SK-N-SH (cell line): ENCODE measurements around the gene H1-8. TPM values are rescaled to one million over a fixed set of nuclear protein-coding genes. Genes with fewer than 3 reads are reported as not detected.

ENCODE experiments used
- CTCF ChIA-PET: fragments of 300-600, 350-600 bp; formaldehyde crosslinking; extraction: SDS; loops from one replicate; lab custom pipeline; 2021; lab: Yijun Ruan, JAX
- POLR2A ChIA-PET: fragments of 350-600 bp; sonication (Branson Sonifier 250); formaldehyde crosslinking; extraction: SDS; loops from one replicate; lab custom pipeline; 2020; ENCODE audit warnings: antibody characterized with exemption, inconsistent platforms; lab: Yijun Ruan, JAX
- DNase-seq: peaks from one replicate; pipeline ENCODE4 v3.0.0; 2012
- H2AFZ ChIP-seq: fragments of 200-600 bp; sonication (generic); 2 replicates; pipeline ENCODE4 v1.8.1; 2016; ENCODE audit warnings: antibody characterized with exemption, mild to moderate bottlenecking, low read depth
- H3F3A ChIP-seq: fragments of 200-600 bp; sonication (generic); replicated peaks from 2 replicates; pipeline ENCODE3; 2016; ENCODE audit warnings: antibody characterized with exemption, mild to moderate bottlenecking; ENCODE audit not compliant: insufficient read depth
- H3K27ac ChIP-seq, 2 experiments: fragments of 200-500 bp in 1 of 2; fragments of 200-600 bp in 1 of 2; sonication (Bioruptor generic) in 1 of 2; sonication (generic), shearing (Covaris generic) in 1 of 2; 2 replicates each; pipeline versions ENCODE4 v1.5.1 to v1.6.1; 2014 to 2016; ENCODE audit warnings: low read depth in 2 of 2, inconsistent platforms in 1 of 2, low read length in 1 of 2, mild to moderate bottlenecking in 1 of 2, mixed read lengths in 1 of 2
- H3K27me3 ChIP-seq: fragments of 200-600 bp; sonication (generic), shearing (Covaris generic); 2 replicates; pipeline ENCODE4 v1.6.1; 2016; ENCODE audit warnings: mixed run types; ENCODE audit not compliant: insufficient read depth
- H3K36me3 ChIP-seq, 2 experiments: fragments of 200-500 bp in 1 of 2; fragments of 200-600 bp in 1 of 2; sonication (Bioruptor generic) in 1 of 2; sonication (generic) in 1 of 2; replicated peaks in 1 of 2; 2 replicates each; pipeline versions ENCODE3 to v1.5.1; 2014 to 2016; ENCODE audit warnings: low read length in 1 of 2, mild to moderate bottlenecking in 1 of 2; ENCODE audit not compliant: insufficient read depth in 2 of 2, control insufficient read depth in 1 of 2
- H3K4me1 ChIP-seq, 2 experiments: fragments of 200-500 bp in 1 of 2; fragments of 200-600 bp in 1 of 2; sonication (Bioruptor generic) in 1 of 2; sonication (generic), shearing (Covaris generic) in 1 of 2; 2 replicates each; pipeline versions ENCODE4 v1.5.1 to v1.6.1; 2014 to 2016; ENCODE audit warnings: low read depth in 1 of 2, low read length in 1 of 2, mixed run types in 1 of 2; ENCODE audit not compliant: insufficient read depth in 2 of 2, control insufficient read depth in 1 of 2
- H3K4me2 ChIP-seq: fragments of 200-600 bp; sonication (generic), shearing (Covaris generic); 2 replicates; pipeline ENCODE4 v1.6.1; 2017; ENCODE audit warnings: mixed run types
- H3K4me3 ChIP-seq, 2 experiments: fragments of 200-500 bp in 1 of 2; fragments of 200-600 bp in 1 of 2; sonication (Bioruptor generic) in 1 of 2; sonication (generic), shearing (Covaris generic) in 1 of 2; 2 replicates each; pipeline versions ENCODE4 v1.5.1 to v1.8.1; 2014 to 2016; ENCODE audit warnings: low read depth in 2 of 2, inconsistent platforms in 1 of 2, low read length in 1 of 2, mild to moderate bottlenecking in 1 of 2, mixed read lengths in 1 of 2, moderate library complexity in 1 of 2
- H3K79me2 ChIP-seq: fragments of 200-600 bp; sonication (generic); 2 replicates; pipeline ENCODE4 v1.8.1; 2017; ENCODE audit warnings: mild to moderate bottlenecking; ENCODE audit not compliant: insufficient read depth
- H3K9ac ChIP-seq: fragments of 200-600 bp; sonication (generic); 2 replicates; pipeline ENCODE4 v1.6.1; 2017; ENCODE audit warnings: mixed run types
- H3K9me2 ChIP-seq: fragments of 200-600 bp; sonication (generic); 2 replicates; pipeline ENCODE4 v1.6.1; 2017; ENCODE audit warnings: mixed run types
- H3K9me3 ChIP-seq: fragments of 200-600 bp; sonication (generic); 2 replicates; pipeline ENCODE4 v1.6.1; 2017; ENCODE audit warnings: mixed run types, mild to moderate bottlenecking, moderate library complexity
- H4K20me1 ChIP-seq: fragments of 200-600 bp; sonication (generic); 2 replicates; pipeline ENCODE4 v1.6.1; 2017; ENCODE audit warnings: mild to moderate bottlenecking, mixed run types; ENCODE audit not compliant: insufficient read depth
- EZH2phosphoT487 ChIP-seq: fragments of 200-600 bp; sonication (generic); IDR thresholded peaks from 2 replicates; pipeline ENCODE4 v1.6.1; 2017; ENCODE audit warnings: low read depth, mixed run types, mild to moderate bottlenecking, antibody characterized with exemption, moderate library complexity, borderline replicate concordance
- FOSL2 ChIP-seq: IDR thresholded peaks from 2 replicates; pipeline ENCODE4 v1.4.0; 2012; ENCODE audit warnings: low read depth, mild to moderate bottlenecking, moderate library complexity, borderline replicate concordance
- GATA2 ChIP-seq: sonication (generic); formaldehyde crosslinking; IDR thresholded peaks from 2 replicates; pipeline ENCODE4 v1.5.0; 2020; ENCODE audit warnings: mild to moderate bottlenecking, missing genetic modification reagents
- MXI1 ChIP-seq: IDR thresholded peaks from 2 replicates; pipeline ENCODE4 v1.6.1; 2012; ENCODE audit warnings: mild to moderate bottlenecking, low read depth, low read length, improper control_type of control experiment
- PBX3 ChIP-seq: IDR thresholded peaks from 2 replicates; pipeline ENCODE4; 2012
- POLR2AphosphoS5 ChIP-seq: IDR thresholded peaks from 2 replicates; pipeline ENCODE4 v1.6.1; 2012; ENCODE audit warnings: low read depth, low read length
- REST ChIP-seq: IDR thresholded peaks from 2 replicates; pipeline ENCODE4 v1.6.1; 2012; ENCODE audit warnings: mild to moderate bottlenecking, low read depth, low read length, moderate library complexity
- RFX5 ChIP-seq: IDR thresholded peaks from 2 replicates; pipeline ENCODE4 v1.6.1; 2012; ENCODE audit warnings: mild to moderate bottlenecking, improper control_type of control experiment, low read length
- RXRA ChIP-seq: IDR thresholded peaks from 2 replicates; pipeline ENCODE4 v1.4.0; 2012; ENCODE audit warnings: low read depth, mild to moderate bottlenecking, borderline replicate concordance
- TAF1 ChIP-seq: IDR thresholded peaks from 2 replicates; pipeline ENCODE4 v1.6.1; 2012; ENCODE audit warnings: low read depth, mild to moderate bottlenecking, low read length, moderate library complexity, borderline replicate concordance
- TEAD4 ChIP-seq: IDR thresholded peaks from 2 replicates; pipeline ENCODE4 v1.4.0; 2012; ENCODE audit warnings: mild to moderate bottlenecking, borderline replicate concordance; ENCODE audit not compliant: insufficient read depth
- USF2 ChIP-seq: fragments of 150-350 bp; IDR thresholded peaks from 2 replicates; pipeline ENCODE4 v1.6.1; 2017; ENCODE audit warnings: antibody characterized with exemption, low read length, low read depth, borderline replicate concordance
- YY1 ChIP-seq: IDR thresholded peaks from 2 replicates; pipeline ENCODE4 v1.4.0; 2012; ENCODE audit warnings: low read depth, mild to moderate bottlenecking
- WGBS: methylation state at CpG from one replicate; pipeline ENCODE4 v1.1.6; 2017; ENCODE audit warnings: low lambda C conversion rate; 5-methylcytosine and 5-hydroxymethylcytosine counted together
- polyA plus RNA-seq, 3 experiments: library from polyadenylated mRNA; depleted of rRNA; stranded (reverse); fragments of >200 nt; gene quantifications; 2 replicates each; pipeline ENCODE4 v1.2.3, GENCODE V29; 2012
- TF ChIP-seq, protein P1 (sequence below): fragments of 150-350 bp; IDR thresholded peaks from 2 replicates; pipeline ENCODE4 v1.6.1; 2016; ENCODE audit warnings: mild to moderate bottlenecking, low read depth, low read length
- TF ChIP-seq, protein P2 (sequence below): IDR thresholded peaks from 2 replicates; pipeline ENCODE4 v1.4.0; 2012; ENCODE audit warnings: low read depth

H1-8 gene
- polyA plus RNA-seq, 1 of the 3 experiments (the other 2 are of a cell fraction), result not detected

DNA sequence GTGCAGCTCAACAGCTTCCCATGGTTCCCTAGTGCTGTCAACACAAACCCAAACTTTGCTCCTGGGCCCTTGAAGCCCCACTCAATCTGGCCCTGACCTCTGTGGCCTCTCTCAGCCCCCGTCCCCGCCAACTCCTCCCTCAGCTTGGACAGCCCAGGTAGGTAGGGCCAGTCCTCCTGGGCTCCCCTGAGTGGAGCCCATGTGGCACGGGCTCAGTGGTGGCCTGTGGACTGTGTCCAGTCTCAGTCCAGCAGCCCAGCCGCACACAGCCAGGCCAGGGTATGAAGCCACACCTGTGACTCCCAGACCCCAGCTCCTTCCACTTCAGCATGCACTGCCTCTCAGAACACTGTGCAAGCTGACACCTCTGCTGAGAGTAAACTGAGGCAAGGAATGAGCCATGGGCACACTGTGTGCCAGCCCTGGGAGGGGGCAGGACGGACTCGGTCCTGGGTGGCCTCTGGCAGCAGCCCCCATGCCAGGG is 52.0 kb downstream of the H1-8 start:
- TF ChIP-seq USF2 (no peak), EZH2phosphoT487 (no peak), FOSL2 (no peak), RXRA (no peak), GATA2 (no peak), MXI1 (no peak), TEAD4 (no peak), TAF1 (no peak), RFX5 (no peak), YY1 (no peak), PBX3 (no peak), REST (no peak), POLR2AphosphoS5 (no peak)
- TF ChIP-seq, protein P1, sequence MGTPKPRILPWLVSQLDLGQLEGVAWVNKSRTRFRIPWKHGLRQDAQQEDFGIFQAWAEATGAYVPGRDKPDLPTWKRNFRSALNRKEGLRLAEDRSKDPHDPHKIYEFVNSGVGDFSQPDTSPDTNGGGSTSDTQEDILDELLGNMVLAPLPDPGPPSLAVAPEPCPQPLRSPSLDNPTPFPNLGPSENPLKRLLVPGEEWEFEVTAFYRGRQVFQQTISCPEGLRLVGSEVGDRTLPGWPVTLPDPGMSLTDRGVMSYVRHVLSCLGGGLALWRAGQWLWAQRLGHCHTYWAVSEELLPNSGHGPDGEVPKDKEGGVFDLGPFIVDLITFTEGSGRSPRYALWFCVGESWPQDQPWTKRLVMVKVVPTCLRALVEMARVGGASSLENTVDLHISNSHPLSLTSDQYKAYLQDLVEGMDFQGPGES, result no peak
- TF ChIP-seq, protein P2, sequence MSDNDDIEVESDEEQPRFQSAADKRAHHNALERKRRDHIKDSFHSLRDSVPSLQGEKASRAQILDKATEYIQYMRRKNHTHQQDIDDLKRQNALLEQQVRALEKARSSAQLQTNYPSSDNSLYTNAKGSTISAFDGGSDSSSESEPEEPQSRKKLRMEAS, result no peak

More for the DNA sequence above, 52.0 kb downstream of the H1-8 start:
- peaks cover 20% of the 10 kb centered on the region for H3K79me2 ChIP-seq
- H3K36me3 ChIP-seq, result no peaks in the 10 kb centered on the region
- WGBS, result 94% methylated on average over 4 of the region's 6 CpGs
- H3K9me3 ChIP-seq, result no peaks in the 10 kb centered on the region
- H3K4me2 ChIP-seq, result no peak overlapping the region
- DNase-seq, result no peak
- ChIA-PET CTCF (interaction anchor here (1.3 to 2.1 kb wide), 2 partner anchors 11 to 104 kb away, joined by 4 to 7 read pairs; no protein-coding TSS in a partner anchor), POLR2A (no interaction called here)
- H3K9ac ChIP-seq, result no peak overlapping the region
- H3K9me2 ChIP-seq, result no peaks in the 10 kb centered on the region
- no peaks in the 10 kb centered on the region for H4K20me1 ChIP-seq
- H3K27me3 ChIP-seq, result no peaks in the 10 kb centered on the region
- H3K27ac ChIP-seq, result no peak overlapping the region
- peaks cover 2 to 16% of the 10 kb centered on the region in 2 experiments; a peak in 3 of 4 replicates for H3K4me1 ChIP-seq
- no peak overlapping the region for H2AFZ ChIP-seq
- H3K4me3 ChIP-seq, result no peak overlapping the region
- peaks cover 3% of the 10 kb centered on the region for H3F3A ChIP-seq
